Measurements from ENCODE around the gene KCNE2.

DNA sequence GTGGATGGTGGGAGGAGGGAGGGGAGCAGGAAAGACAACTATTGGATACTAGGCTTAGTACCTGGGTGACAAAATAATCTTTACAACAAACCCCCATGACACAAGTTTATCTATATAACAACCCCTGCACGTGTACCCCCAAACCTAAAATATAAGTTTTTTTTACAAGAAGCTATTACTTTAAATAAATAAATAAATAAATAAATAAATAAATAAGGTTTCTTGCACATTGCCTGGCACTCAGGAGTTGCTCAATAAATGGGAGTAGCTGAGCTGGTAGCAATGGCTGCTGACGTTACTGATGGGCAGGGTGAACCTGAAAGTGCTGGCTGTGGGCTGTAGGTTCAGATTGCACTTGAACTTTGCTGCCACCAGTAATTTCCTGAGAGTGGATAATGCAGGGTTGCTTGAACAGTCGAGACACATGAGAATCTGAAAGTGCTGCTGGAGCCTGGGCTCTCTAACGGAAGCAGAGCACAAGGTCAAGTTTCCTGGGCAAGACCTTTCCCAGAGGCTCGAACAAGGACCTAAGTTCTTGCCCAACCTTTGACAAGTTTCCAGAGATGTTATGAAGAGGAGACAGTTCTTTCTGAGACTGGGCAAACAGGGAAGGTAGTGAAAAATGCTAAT lies 14.8 kb upstream of the KCNE2 start:
- TF ChIP-seq ZEB2 (tag by site-specific recombination; IDR thresholded peaks at IDR 0.05) (no peak), ZNF132 (tag by site-specific recombination; IDR thresholded peaks at IDR 0.05; ENCODE audit: borderline replicate concordance) (no peak), YY1 (tag by site-specific recombination; IDR thresholded peaks at IDR 0.05) (no peak), ZNF785 (tag by site-specific recombination; IDR thresholded peaks at IDR 0.05) (no peak), SETDB1 (IDR thresholded peaks at IDR 0.05; ENCODE audit: insufficient read length, low read length) (no peak), GLI4 (tag by site-specific recombination; IDR thresholded peaks at IDR 0.05) (no peak), ATF2 (tag by site-specific recombination; IDR thresholded peaks at IDR 0.05; ENCODE audit: low read depth) (no peak), PBX3 (CRISPR knock-in tag; IDR thresholded peaks at IDR 0.05) (no peak), ZNF184 (tag by site-specific recombination; IDR thresholded peaks at IDR 0.05) (no peak), ZBTB11 (tag by site-specific recombination; conservative IDR thresholded peaks at IDR 0.05; ENCODE audit: low read depth) (peak; percentile 43; the same call in 1 of the 2 replicates)
- TF ChIP-seq, protein P1, sequence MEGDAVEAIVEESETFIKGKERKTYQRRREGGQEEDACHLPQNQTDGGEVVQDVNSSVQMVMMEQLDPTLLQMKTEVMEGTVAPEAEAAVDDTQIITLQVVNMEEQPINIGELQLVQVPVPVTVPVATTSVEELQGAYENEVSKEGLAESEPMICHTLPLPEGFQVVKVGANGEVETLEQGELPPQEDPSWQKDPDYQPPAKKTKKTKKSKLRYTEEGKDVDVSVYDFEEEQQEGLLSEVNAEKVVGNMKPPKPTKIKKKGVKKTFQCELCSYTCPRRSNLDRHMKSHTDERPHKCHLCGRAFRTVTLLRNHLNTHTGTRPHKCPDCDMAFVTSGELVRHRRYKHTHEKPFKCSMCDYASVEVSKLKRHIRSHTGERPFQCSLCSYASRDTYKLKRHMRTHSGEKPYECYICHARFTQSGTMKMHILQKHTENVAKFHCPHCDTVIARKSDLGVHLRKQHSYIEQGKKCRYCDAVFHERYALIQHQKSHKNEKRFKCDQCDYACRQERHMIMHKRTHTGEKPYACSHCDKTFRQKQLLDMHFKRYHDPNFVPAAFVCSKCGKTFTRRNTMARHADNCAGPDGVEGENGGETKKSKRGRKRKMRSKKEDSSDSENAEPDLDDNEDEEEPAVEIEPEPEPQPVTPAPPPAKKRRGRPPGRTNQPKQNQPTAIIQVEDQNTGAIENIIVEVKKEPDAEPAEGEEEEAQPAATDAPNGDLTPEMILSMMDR (tag by site-specific recombination; IDR thresholded peaks at IDR 0.05), result no peak

All from HEK293 (cell line).